ENCODE data around the gene ANKRD18B.
A peak's percentile ranks its signal among the peaks of the same experiment; 100 is the strongest.
"Not testable (repeated sequence)": the region's sequence is repeated elsewhere in the genome, so short reads cannot be mapped to it uniquely, and the experiment has no call there.

Gene ANKRD18B

DNA sequence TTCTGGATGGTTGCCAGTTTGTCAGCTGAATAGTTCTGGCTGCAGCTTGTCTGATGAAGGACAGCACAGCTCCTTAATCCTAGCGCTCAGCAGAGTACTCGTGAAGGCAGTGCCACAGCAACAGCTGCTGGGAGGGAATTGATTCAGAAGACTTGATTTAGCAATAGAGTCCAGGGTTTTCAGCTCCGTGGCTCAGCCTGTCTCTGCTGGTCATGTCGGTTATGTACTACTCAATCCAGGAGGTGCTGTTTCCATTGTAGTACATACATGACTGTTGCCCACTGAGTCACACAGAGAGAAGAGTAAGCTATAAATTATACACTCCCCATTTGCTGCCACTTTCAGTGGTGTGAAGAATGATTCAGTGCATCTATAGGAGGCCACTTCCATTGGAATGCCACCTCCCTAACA lies 28.3 kb downstream of the ANKRD18B start:
- H3K9me3 Mint-ChIP-seq; H3K4me3 Mint-ChIP-seq; H3K4me1 Mint-ChIP-seq; H3K27ac Mint-ChIP-seq; H3K27me3 Mint-ChIP-seq (ENCODE audit: low read depth); H3K36me3 Mint-ChIP-seq (ENCODE audit: low read depth): not testable (repeated sequence)

- H3K27ac Mint-ChIP-seq; H3K4me3 Mint-ChIP-seq; H3K9me3 Mint-ChIP-seq; H3K27me3 Mint-ChIP-seq (ENCODE audit: low read depth); H3K36me3 Mint-ChIP-seq (ENCODE audit: low read depth): not testable (repeated sequence)
- H3K4me1 Mint-ChIP-seq: peaks cover 11% of the 10 kb centered on the region
These were observed 36.2 kb downstream of the ANKRD18B start for GRCh38 chr9:33560217-33560616.

GRCh38 chr9:33562196-33562595 lies 38.1 kb downstream of the ANKRD18B start:
- not testable (repeated sequence) for H3K9me3 Mint-ChIP-seq; H3K27me3 Mint-ChIP-seq (ENCODE audit: low read depth); H3K27ac Mint-ChIP-seq; H3K4me3 Mint-ChIP-seq; H3K36me3 Mint-ChIP-seq (ENCODE audit: low read depth)
- peaks cover 11% of the 10 kb centered on the region for H3K4me1 Mint-ChIP-seq

DNA sequence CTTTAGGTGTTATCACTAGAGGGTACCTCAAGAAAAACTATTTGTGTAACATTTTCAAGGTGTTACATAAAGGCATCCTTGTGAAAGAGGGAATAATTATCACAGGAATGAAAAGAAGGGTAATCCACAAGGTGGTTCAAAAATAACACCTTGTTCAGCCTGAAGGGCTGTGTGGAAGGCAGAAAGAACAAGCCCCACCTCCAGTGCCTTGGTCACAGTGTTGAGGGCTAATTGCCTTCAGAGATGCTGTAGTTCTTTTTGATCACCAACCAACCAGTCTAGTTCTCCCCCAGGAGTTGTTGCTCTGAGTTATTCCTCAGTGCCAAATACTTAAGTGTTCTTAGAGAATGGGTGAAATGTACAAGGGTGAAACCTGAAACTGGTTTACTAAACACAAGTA lies 43.7 kb downstream of the ANKRD18B start:
- H3K27me3 Mint-ChIP-seq (ENCODE audit: low read depth); H3K27ac Mint-ChIP-seq; H3K9me3 Mint-ChIP-seq; H3K4me1 Mint-ChIP-seq; H3K36me3 Mint-ChIP-seq (ENCODE audit: low read depth); H3K4me3 Mint-ChIP-seq: not testable (repeated sequence)

GRCh38 chr9:33577786-33578185 lies 53.7 kb downstream of the ANKRD18B start:
- H3K4me3 Mint-ChIP-seq; H3K27ac Mint-ChIP-seq; H3K27me3 Mint-ChIP-seq (ENCODE audit: low read depth); H3K36me3 Mint-ChIP-seq (ENCODE audit: low read depth); H3K9me3 Mint-ChIP-seq: not testable (repeated sequence)
- H3K4me1 Mint-ChIP-seq: peaks cover 15% of the 10 kb centered on the region

- H3K4me3 Mint-ChIP-seq; H3K27ac Mint-ChIP-seq; H3K27me3 Mint-ChIP-seq (ENCODE audit: low read depth); H3K9me3 Mint-ChIP-seq; H3K36me3 Mint-ChIP-seq (ENCODE audit: low read depth): not testable (repeated sequence)
- peaks cover 28% of the 10 kb centered on the region for H3K4me1 Mint-ChIP-seq
These were observed 55.9 kb downstream of the ANKRD18B start for GRCh38 chr9:33579996-33580395.

GRCh38 chr9:33582686-33583085 lies 58.6 kb downstream of the ANKRD18B start:
- H3K4me3 Mint-ChIP-seq; H3K27me3 Mint-ChIP-seq (ENCODE audit: low read depth); H3K36me3 Mint-ChIP-seq (ENCODE audit: low read depth); H3K9me3 Mint-ChIP-seq: not testable (repeated sequence)
- peak overlapping the region; percentile 69 to 87 (median 78) for H3K27ac Mint-ChIP-seq
- H3K4me1 Mint-ChIP-seq: peaks cover 42% of the 10 kb centered on the region

GRCh38 chr9:33586128-33586527 lies 62.1 kb downstream of the ANKRD18B start:
- not testable (repeated sequence) for H3K27ac Mint-ChIP-seq; H3K9me3 Mint-ChIP-seq; H3K36me3 Mint-ChIP-seq (ENCODE audit: low read depth); H3K4me3 Mint-ChIP-seq; H3K27me3 Mint-ChIP-seq (ENCODE audit: low read depth)
- peaks cover 53% of the 10 kb centered on the region for H3K4me1 Mint-ChIP-seq

GRCh38 chr9:33587799-33588198 lies 63.7 kb downstream of the ANKRD18B start:
- not testable (repeated sequence) for H3K36me3 Mint-ChIP-seq (ENCODE audit: low read depth); H3K27me3 Mint-ChIP-seq (ENCODE audit: low read depth); H3K9me3 Mint-ChIP-seq; H3K4me3 Mint-ChIP-seq
- Mint-ChIP-seq H3K4me1 (peaks cover 43% of the 10 kb centered on the region), H3K27ac (peak overlapping the region in 1 of 3 experiments; percentile 65)

DNA sequence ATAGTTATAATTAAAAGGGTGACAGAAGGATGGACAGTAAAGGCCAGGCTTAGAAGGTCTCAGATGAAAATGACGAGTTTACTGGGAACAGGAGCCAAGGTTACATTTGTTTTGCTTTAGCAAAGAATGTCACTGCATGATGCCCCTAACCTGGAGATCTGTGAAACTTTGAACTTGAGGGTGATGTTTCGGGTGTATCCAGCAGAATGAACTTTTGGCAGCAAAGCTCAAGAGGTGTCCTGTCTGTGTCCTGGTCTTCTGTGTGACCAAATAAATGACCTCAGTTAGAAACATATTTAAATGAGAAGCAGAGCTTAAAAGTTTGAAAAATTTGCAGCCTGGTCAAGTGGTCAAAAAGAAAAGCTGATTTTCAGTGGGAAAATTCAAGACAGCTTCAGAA lies 64.8 kb downstream of the ANKRD18B start:
- H3K27ac Mint-ChIP-seq; H3K36me3 Mint-ChIP-seq (ENCODE audit: low read depth); H3K27me3 Mint-ChIP-seq (ENCODE audit: low read depth); H3K9me3 Mint-ChIP-seq; H3K4me3 Mint-ChIP-seq: not testable (repeated sequence)
- H3K4me1 Mint-ChIP-seq: peaks cover 39% of the 10 kb centered on the region

DNA sequence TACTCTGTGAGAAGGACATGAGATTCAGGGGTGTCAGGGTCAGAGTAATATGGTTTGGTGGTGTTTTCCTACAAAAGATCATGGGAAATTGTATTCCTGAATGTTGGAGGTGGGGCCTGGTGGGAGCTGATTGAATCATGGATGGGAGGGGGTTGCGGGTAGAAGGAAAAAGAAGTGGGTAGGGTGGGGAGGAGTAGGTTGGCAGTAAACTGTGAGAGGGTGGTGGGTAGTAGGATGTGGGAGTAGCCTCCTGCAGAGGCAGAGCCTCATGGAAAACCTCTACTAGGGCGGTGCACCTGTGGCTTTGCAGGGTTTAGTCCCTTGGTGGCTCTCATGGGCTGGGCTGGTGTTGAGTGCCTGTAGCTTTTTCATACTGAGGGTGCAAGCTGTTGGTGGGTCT lies 66.8 kb downstream of the ANKRD18B start:
- H3K4me3 Mint-ChIP-seq; H3K36me3 Mint-ChIP-seq (ENCODE audit: low read depth); H3K27me3 Mint-ChIP-seq (ENCODE audit: low read depth); H3K9me3 Mint-ChIP-seq: not testable (repeated sequence)
- peak overlapping the region in 1 of 3 experiments; percentile 10 for H3K27ac Mint-ChIP-seq
- H3K4me1 Mint-ChIP-seq: peaks cover 24% of the 10 kb centered on the region

DNA sequence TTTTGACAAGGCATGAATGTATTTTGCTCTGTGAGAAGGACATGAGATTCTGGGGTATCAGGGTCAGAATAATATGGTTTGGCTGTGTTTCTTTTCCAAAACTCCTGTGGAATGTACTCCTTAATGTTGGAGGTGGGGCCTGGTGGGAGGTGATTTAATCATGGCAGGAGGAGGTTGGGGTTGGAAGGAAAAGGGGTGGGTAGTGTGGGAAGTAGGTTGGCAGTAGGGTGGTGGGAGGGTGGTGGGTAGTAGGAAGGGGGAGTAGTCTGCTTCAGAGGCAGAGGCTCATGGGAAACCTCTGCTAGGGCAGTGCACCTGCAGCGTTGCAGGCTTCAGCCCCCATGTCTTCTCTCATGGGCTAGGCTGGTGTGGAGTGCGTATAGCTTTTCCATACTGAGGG lies 72.9 kb downstream of the ANKRD18B start:
- H3K4me3 Mint-ChIP-seq; H3K4me1 Mint-ChIP-seq; H3K36me3 Mint-ChIP-seq (ENCODE audit: low read depth); H3K27ac Mint-ChIP-seq; H3K27me3 Mint-ChIP-seq (ENCODE audit: low read depth); H3K9me3 Mint-ChIP-seq: not testable (repeated sequence)

- not testable (repeated sequence) for H3K27ac Mint-ChIP-seq; H3K4me1 Mint-ChIP-seq; H3K9me3 Mint-ChIP-seq; H3K36me3 Mint-ChIP-seq (ENCODE audit: low read depth); H3K4me3 Mint-ChIP-seq; H3K27me3 Mint-ChIP-seq (ENCODE audit: low read depth)
These were observed 73.3 kb downstream of the ANKRD18B start for GRCh38 chr9:33597386-33597785.

DNA sequence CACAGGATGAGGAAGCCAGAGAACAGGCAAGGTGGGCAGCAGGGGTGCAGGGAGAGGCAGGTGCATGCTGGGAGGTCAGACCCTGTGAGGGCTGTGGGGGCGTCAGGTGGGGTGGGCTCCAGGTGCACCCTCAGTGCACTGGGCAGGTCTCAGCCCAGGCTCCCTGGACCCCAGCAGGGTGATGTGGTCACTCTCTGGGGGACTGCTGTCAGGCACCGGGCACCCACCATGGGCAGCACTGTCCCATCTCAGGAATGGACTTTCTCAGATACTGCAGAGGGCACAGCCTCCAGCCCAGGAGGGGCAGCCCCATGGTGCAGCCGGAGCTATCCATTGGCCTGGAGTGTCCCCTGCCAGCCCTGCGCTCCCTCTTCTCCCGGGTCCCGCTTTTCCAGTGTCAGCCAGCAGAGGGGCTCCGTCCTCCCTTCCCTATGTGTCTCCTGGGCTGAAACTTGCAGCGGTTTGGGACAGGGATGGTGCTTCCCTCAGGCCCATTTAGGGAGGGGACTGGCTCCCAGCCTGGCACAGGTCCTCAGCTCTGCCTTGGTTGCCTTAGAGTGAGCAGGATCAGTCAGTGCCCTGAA lies 74.8 kb downstream of the ANKRD18B start:
- not testable (repeated sequence) for H3K27ac Mint-ChIP-seq; H3K9me3 Mint-ChIP-seq; H3K36me3 Mint-ChIP-seq (ENCODE audit: low read depth); H3K27me3 Mint-ChIP-seq (ENCODE audit: low read depth); H3K4me3 Mint-ChIP-seq; H3K4me1 Mint-ChIP-seq

DNA sequence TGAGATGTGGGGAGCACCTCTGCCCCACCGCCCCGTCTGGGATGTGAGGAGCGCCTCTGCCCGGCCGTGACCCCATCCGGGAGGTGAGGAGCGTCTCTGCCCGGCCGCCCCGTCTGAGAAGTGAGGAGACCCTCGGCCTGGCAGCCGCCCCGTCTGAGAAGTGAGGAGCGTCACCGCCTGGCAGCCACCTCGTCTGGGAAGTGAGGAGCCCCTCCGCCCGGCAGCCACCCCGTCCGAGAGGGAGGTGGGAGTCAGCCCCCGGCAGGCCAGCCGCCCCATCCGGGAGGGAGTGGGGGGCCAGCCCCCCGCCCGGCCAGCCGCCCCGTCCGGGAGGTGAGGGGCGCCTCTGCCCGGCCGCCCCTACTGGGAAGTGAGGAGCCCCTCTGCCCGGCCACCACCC lies 76.9 kb downstream of the ANKRD18B start:
- H3K4me3 Mint-ChIP-seq; H3K27ac Mint-ChIP-seq; H3K4me1 Mint-ChIP-seq; H3K9me3 Mint-ChIP-seq; H3K27me3 Mint-ChIP-seq (ENCODE audit: low read depth); H3K36me3 Mint-ChIP-seq (ENCODE audit: low read depth): not testable (repeated sequence)

GRCh38 chr9:33604249-33604648 lies 80.2 kb downstream of the ANKRD18B start:
- not testable (repeated sequence) for H3K9me3 Mint-ChIP-seq; H3K4me3 Mint-ChIP-seq; H3K4me1 Mint-ChIP-seq; H3K27me3 Mint-ChIP-seq (ENCODE audit: low read depth); H3K27ac Mint-ChIP-seq; H3K36me3 Mint-ChIP-seq (ENCODE audit: low read depth)
